AG09319 (cell line): ENCODE results near the gene SH3PXD2A.

ENCODE experiments used
- DNase-seq: peaks from one replicate; pipeline ENCODE4 v3.0.0-alpha.2; 2010; ENCODE audit warnings: low read depth; ENCODE audit errors: extremely low read depth
- CTCF ChIP-seq: IDR thresholded peaks from 2 replicates; pipeline ENCODE4 v1.5.1; 2011; ENCODE audit warnings: low read depth, mild to moderate bottlenecking, inconsistent platforms, low read length, moderate library complexity

The SH3PXD2A gene

GRCh38 chr10:103729851-103730250 lies 125.5 kb downstream of the SH3PXD2A start:
- TF ChIP-seq CTCF: no peak
- DNase-seq: no peak

GRCh38 chr10:103727991-103728689 lies 127.2 kb downstream of the SH3PXD2A start:
- no peak for TF ChIP-seq CTCF
- DNase-seq: no peak

- TF ChIP-seq CTCF: no peak
- no peak for DNase-seq
These were observed 127.8 kb downstream of the SH3PXD2A start for GRCh38 chr10:103727546-103727963.

- no peak for DNase-seq
- no peak for TF ChIP-seq CTCF
These were observed 128.7 kb downstream of the SH3PXD2A start for GRCh38 chr10:103726637-103727036.

GRCh38 chr10:103725242-103725641 lies 130.1 kb downstream of the SH3PXD2A start:
- TF ChIP-seq CTCF: no peak
- no peak for DNase-seq

- no peak for TF ChIP-seq CTCF
- no peak for DNase-seq
These were observed 130.6 kb downstream of the SH3PXD2A start for GRCh38 chr10:103724771-103725170.

GRCh38 chr10:103724074-103724473 lies 131.3 kb downstream of the SH3PXD2A start:
- TF ChIP-seq CTCF: no peak
- no peak for DNase-seq
